ENCODE measurements around the gene ALKBH8.
"Not testable (repeated sequence)": the region's sequence is repeated elsewhere in the genome, so short reads cannot be mapped to it uniquely, and the experiment has no call there.

The ALKBH8 gene

GRCh38 chr11:107466275-107466866 lies 99.2 kb downstream of the ALKBH8 start:
- in situ Hi-C loops (cut with HindIII; ENCODE audit: low pct_ligation_motif_present, low pct_unique_long_range_greater_than_20kb, low sequenced_read_pairs); DNase-seq: not testable (repeated sequence)

GRCh38 chr11:107457558-107458271 lies 107.8 kb downstream of the ALKBH8 start, which contains the start of gene CWF19L2:
Gene CWF19L2, minus strand, starts transcription at chr11:107457825. Its CDS starts 9 bp downstream, at chr11:107457816.
- in situ Hi-C loops (cut with HindIII; ENCODE audit: low pct_ligation_motif_present, low pct_unique_long_range_greater_than_20kb, low sequenced_read_pairs), result no loop called here
- DNase-seq, result peak; percentile 96

- in situ Hi-C loops (cut with HindIII; ENCODE audit: low pct_ligation_motif_present, low pct_unique_long_range_greater_than_20kb, low sequenced_read_pairs), result no loop called here
- DNase-seq, result peak; percentile 32
Measured at GRCh38 chr11:107457205-107457557, 108.4 kb downstream of the ALKBH8 start.

DNA sequence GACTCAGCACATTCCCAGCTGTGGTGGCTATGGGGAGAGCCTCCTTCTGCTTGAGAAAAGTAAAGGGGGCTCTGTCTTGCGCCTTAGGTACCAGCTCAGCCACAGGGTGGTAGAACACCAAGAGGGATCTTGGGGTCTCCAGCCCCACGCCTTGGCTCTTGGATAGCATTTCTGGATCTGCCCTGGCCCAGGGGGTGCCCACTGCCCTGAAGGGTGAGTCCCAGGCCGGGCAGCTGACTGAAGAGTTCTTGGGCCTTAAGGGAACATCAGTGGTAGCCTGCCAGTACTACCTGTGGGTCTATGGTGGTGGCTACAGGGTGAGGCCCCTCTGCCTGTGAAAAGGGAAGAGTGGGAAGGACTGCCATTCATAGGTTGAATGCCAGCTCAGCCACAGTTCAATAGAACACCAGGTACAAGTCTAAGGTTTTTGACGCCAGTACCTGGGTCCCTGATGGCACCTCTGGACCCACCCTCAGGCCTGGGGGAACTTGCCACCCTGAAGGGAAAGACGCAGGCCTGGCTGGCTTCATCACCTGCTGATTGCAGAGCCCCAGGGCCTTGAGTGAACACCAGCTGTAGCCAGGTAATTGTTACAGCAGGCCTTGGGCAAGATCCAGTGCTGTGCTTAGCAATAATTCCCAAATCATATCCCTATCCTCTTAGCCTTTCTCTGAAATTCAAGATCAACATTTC lies 111.8 kb downstream of the ALKBH8 start:
- in situ Hi-C loops (cut with HindIII; ENCODE audit: low pct_ligation_motif_present, low pct_unique_long_range_greater_than_20kb, low sequenced_read_pairs), result no loop called here

More for the DNA sequence above, 111.8 kb downstream of the ALKBH8 start:
- no peak for DNase-seq

All from ACHN (cell line).